Large intestine (tissue), 3 donors: Measurements from ENCODE around the gene DEDD2. TPM values are rescaled to one million over a fixed set of nuclear protein-coding genes. Genes with fewer than 3 reads are reported as not detected.

ENCODE experiments used
- DNase-seq, 2 donors: peaks; one replicate each; pipeline versions ENCODE4 v3.0.0 to v3.0.0-alpha.2; 2013
- H3K27ac ChIP-seq: one replicate; pipeline ENCODE4 v1.5.1; 2013; ENCODE audit warnings: low read length
- H3K27me3 ChIP-seq: 2 replicates; pipeline ENCODE4 v1.6.1; 2013; ENCODE audit warnings: low read length; ENCODE audit not compliant: control insufficient read depth, insufficient read depth
- H3K36me3 ChIP-seq: 2 replicates; pipeline ENCODE4 v1.6.1; 2013; ENCODE audit warnings: low read length; ENCODE audit not compliant: control insufficient read depth, insufficient read depth
- H3K4me1 ChIP-seq: one replicate; pipeline ENCODE4 v1.6.1; 2013; ENCODE audit warnings: low read length; ENCODE audit not compliant: control insufficient read depth, insufficient read depth
- H3K4me3 ChIP-seq: one replicate; pipeline ENCODE4 v1.5.1; 2013; ENCODE audit warnings: low read length
- H3K9me3 ChIP-seq: one replicate; pipeline ENCODE4 v1.6.1; 2013; ENCODE audit warnings: mild to moderate bottlenecking, low read depth, low read length, moderate library complexity; ENCODE audit not compliant: control insufficient read depth
- WGBS: methylation state at CpG from one replicate; pipeline ENCODE4 v1.1.5; 2013; ENCODE audit warnings: low lambda C conversion rate; ENCODE audit not compliant: insufficient coverage; 5-methylcytosine and 5-hydroxymethylcytosine counted together
- polyA plus RNA-seq: library from polyadenylated mRNA; unstranded; fragments of 120-200 nt; gene quantifications from one replicate; pipeline ENCODE4 v1.2.1, GENCODE V29; 2013

The DEDD2 gene
- polyA plus RNA-seq, 1 donor: 30.7 TPM

GRCh38 chr19:42170715-42171114 lies 46.8 kb downstream of the DEDD2 start:
- Histone ChIP-seq H3K27me3 (peaks cover 34% of the 10 kb centered on the region), H3K36me3 (no peaks in the 10 kb centered on the region), H3K4me3 (no peak overlapping the region), H3K27ac (no peak overlapping the region), H3K4me1 (no peaks in the 10 kb centered on the region), H3K9me3 (no peaks in the 10 kb centered on the region)
- no CpG with 5 or more reads among the region's 16 CpGs for WGBS
- no peak for DNase-seq

- no peak overlapping the region for H3K4me3 ChIP-seq
- WGBS: 79% methylated on average over 9 of the region's 19 CpGs
- no peaks in the 10 kb centered on the region for H3K4me1 ChIP-seq
- no peak for DNase-seq
- H3K27ac ChIP-seq: no peak overlapping the region
- peaks cover 29% of the 10 kb centered on the region for H3K27me3 ChIP-seq
- H3K9me3 ChIP-seq: no peaks in the 10 kb centered on the region
- no peaks in the 10 kb centered on the region for H3K36me3 ChIP-seq
Observed at GRCh38 chr19:42169486-42170413, 47.7 kb downstream of the DEDD2 start.

- Histone ChIP-seq H3K4me1 (no peaks in the 10 kb centered on the region), H3K27ac (no peak overlapping the region), H3K4me3 (no peak overlapping the region), H3K27me3 (peaks cover 20% of the 10 kb centered on the region), H3K36me3 (no peaks in the 10 kb centered on the region), H3K9me3 (no peaks in the 10 kb centered on the region)
- DNase-seq: no peak
- 100% methylated on average over 1 of the region's 3 CpGs for WGBS
Observed at GRCh38 chr19:42168206-42168605, 49.3 kb downstream of the DEDD2 start.

GRCh38 chr19:42166316-42166715 lies 51.2 kb downstream of the DEDD2 start:
- no peaks in the 10 kb centered on the region for H3K9me3 ChIP-seq
- no peak overlapping the region for H3K27ac ChIP-seq
- no peaks in the 10 kb centered on the region for H3K4me1 ChIP-seq
- 20% methylated on average over 1 of the region's 7 CpGs for WGBS
- H3K4me3 ChIP-seq: no peak overlapping the region
- no peaks in the 10 kb centered on the region for H3K36me3 ChIP-seq
- DNase-seq: no peak
- H3K27me3 ChIP-seq: peaks cover 30% of the 10 kb centered on the region

- Histone ChIP-seq H3K36me3 (no peaks in the 10 kb centered on the region), H3K9me3 (no peaks in the 10 kb centered on the region), H3K4me1 (no peaks in the 10 kb centered on the region), H3K27me3 (peaks cover 34% of the 10 kb centered on the region), H3K4me3 (no peak overlapping the region), H3K27ac (no peak overlapping the region)
- DNase-seq: no peak
- WGBS: no CpG with 5 or more reads among the region's 2 CpGs
Observed at GRCh38 chr19:42165146-42165545, 52.3 kb downstream of the DEDD2 start.

GRCh38 chr19:42161616-42162263 lies 55.7 kb downstream of the DEDD2 start:
- no peaks in the 10 kb centered on the region for H3K36me3 ChIP-seq
- no peak for DNase-seq
- H3K9me3 ChIP-seq: no peaks in the 10 kb centered on the region
- H3K27me3 ChIP-seq: peaks cover 35% of the 10 kb centered on the region
- H3K27ac ChIP-seq: no peak overlapping the region
- no peak overlapping the region for H3K4me3 ChIP-seq
- H3K4me1 ChIP-seq: no peaks in the 10 kb centered on the region
- 95% methylated on average over 4 of the region's 21 CpGs for WGBS

- no CpG with 5 or more reads among the region's 7 CpGs for WGBS
- no peak for DNase-seq
- Histone ChIP-seq H3K27me3 (peaks cover 47% of the 10 kb centered on the region), H3K4me3 (no peak overlapping the region), H3K36me3 (no peaks in the 10 kb centered on the region), H3K4me1 (no peaks in the 10 kb centered on the region), H3K9me3 (no peaks in the 10 kb centered on the region), H3K27ac (no peak overlapping the region)
Observed at GRCh38 chr19:42159942-42160341, 57.5 kb downstream of the DEDD2 start.

- H3K4me1 ChIP-seq: no peaks in the 10 kb centered on the region
- DNase-seq: no peak
- peaks cover 56% of the 10 kb centered on the region for H3K27me3 ChIP-seq
- H3K27ac ChIP-seq: no peak overlapping the region
- no peaks in the 10 kb centered on the region for H3K36me3 ChIP-seq
- H3K4me3 ChIP-seq: no peak overlapping the region
- WGBS: no CpG with 5 or more reads among the region's 2 CpGs
- no peaks in the 10 kb centered on the region for H3K9me3 ChIP-seq
Observed at GRCh38 chr19:42158926-42159325, 58.6 kb downstream of the DEDD2 start.

GRCh38 chr19:42156571-42156970 lies 60.9 kb downstream of the DEDD2 start:
- H3K4me1 ChIP-seq: no peaks in the 10 kb centered on the region
- no peaks in the 10 kb centered on the region for H3K36me3 ChIP-seq
- no peaks in the 10 kb centered on the region for H3K9me3 ChIP-seq
- H3K27ac ChIP-seq: no peak overlapping the region
- no peak overlapping the region for H3K4me3 ChIP-seq
- peaks cover 60% of the 10 kb centered on the region for H3K27me3 ChIP-seq
- no CpG with 5 or more reads among the region's 8 CpGs for WGBS
- DNase-seq: no peak

- Histone ChIP-seq H3K9me3 (no peaks in the 10 kb centered on the region), H3K4me3 (no peak overlapping the region), H3K27ac (no peak overlapping the region), H3K27me3 (peaks cover 62% of the 10 kb centered on the region), H3K4me1 (peaks cover 2% of the 10 kb centered on the region), H3K36me3 (no peaks in the 10 kb centered on the region)
- WGBS: no CpG with 5 or more reads among the region's 10 CpGs
- DNase-seq: no peak
Observed at GRCh38 chr19:42155796-42156195, 61.7 kb downstream of the DEDD2 start.
